Caco-2 (cell line): ENCODE measurements around the gene PANX1. TPM values are rescaled to one million over a fixed set of nuclear protein-coding genes. Genes with fewer than 3 reads are reported as not detected.

ENCODE experiments used
- BruUV-seq: library from RNA; stranded (reverse); fragments of 400-500 nt; replicated peaks from 2 replicates; lab custom pipeline; 2021; lab: Mats Ljungman, UMichigan
- CTCF ChIA-PET: fragments of 300-600 bp; sonication (Branson Sonifier 250); formaldehyde crosslinking; loops from one replicate; lab custom pipeline; 2022; ENCODE audit warnings: antibody characterized with exemption; lab: Charles Lee
- POLR2A ChIA-PET: fragments of 300-600 bp; sonication (Branson Sonifier 250); formaldehyde crosslinking; loops from one replicate; lab custom pipeline; 2022; ENCODE audit warnings: antibody characterized with exemption; lab: Charles Lee
- DNase-seq, 2 experiments: peaks; one replicate each; pipeline versions ENCODE4 v3.0.0 to v3.0.0-alpha.2; 2020 to 2022
- H3K27me3 ChIP-seq: replicated peaks from 2 replicates; pipeline ENCODE4 v1.6.0; 2011; ENCODE audit warnings: low read length; ENCODE audit not compliant: control insufficient read depth, insufficient read depth
- H3K36me3 ChIP-seq: 2 replicates; pipeline ENCODE4 v1.5.1; 2011; ENCODE audit warnings: low read length; ENCODE audit not compliant: control insufficient read depth, insufficient read depth
- H3K4me1 ChIP-seq: fragments of 250-450 bp; sonication (Bioruptor Pico); 2 replicates; pipeline ENCODE4 v1.5.1; 2020; ENCODE audit warnings: mild to moderate bottlenecking
- H3K4me3 ChIP-seq: 2 replicates; pipeline ENCODE4 v1.5.1; 2011; ENCODE audit warnings: low read depth, mild to moderate bottlenecking, control low read depth, low read length
- H3K9me3 ChIP-seq: fragments of 250-450 bp; sonication (Bioruptor Pico); 2 replicates; pipeline ENCODE4 v1.5.1; 2020; ENCODE audit warnings: mild to moderate bottlenecking, moderate library complexity
- H3K27ac Mint-ChIP-seq: one replicate; pipeline ENCODE4 v1.8.0; 2022; ENCODE audit warnings: mixed read lengths; ENCODE audit not compliant: unreplicated experiment
- H3K27me3 Mint-ChIP-seq: one replicate; pipeline ENCODE4 v1.8.0; 2022; ENCODE audit warnings: mixed read lengths; ENCODE audit not compliant: insufficient read depth, unreplicated experiment
- H3K36me3 Mint-ChIP-seq: one replicate; pipeline ENCODE4 v1.8.0; 2022; ENCODE audit warnings: mild to moderate bottlenecking, mixed read lengths; ENCODE audit not compliant: insufficient read depth, unreplicated experiment
- H3K4me1 Mint-ChIP-seq: one replicate; pipeline ENCODE4 v1.8.0; 2022; ENCODE audit warnings: low read depth, mixed read lengths; ENCODE audit not compliant: unreplicated experiment
- H3K4me3 Mint-ChIP-seq: one replicate; pipeline ENCODE4 v1.8.0; 2022; ENCODE audit warnings: mild to moderate bottlenecking, moderate library complexity, mixed read lengths; ENCODE audit not compliant: unreplicated experiment
- H3K9me3 Mint-ChIP-seq: one replicate; pipeline ENCODE4 v1.8.0; 2022; ENCODE audit warnings: mixed read lengths; ENCODE audit not compliant: unreplicated experiment
- CTCF ChIP-seq, 2 experiments: fragments of 200-600 bp in 1 of 2; IDR thresholded peaks; 1 replicate in 1 of 2; 2 replicates in 1 of 2; pipeline versions ENCODE4 v1.5.1 to v1.8.0; 2011 to 2022; ENCODE audit warnings: antibody characterized with exemption in 1 of 2, control low read depth in 1 of 2, inconsistent platforms in 1 of 2, low read depth in 1 of 2, low read length in 1 of 2, mild to moderate bottlenecking in 1 of 2, moderate library complexity in 1 of 2; ENCODE audit not compliant: insufficient read depth in 1 of 2, severe bottlenecking in 1 of 2, unreplicated experiment in 1 of 2
- intact Hi-C: fragments of 100-400 bp; cut with micrococcal nuclease; formaldehyde crosslinking; loops from one replicate; pipeline ENCODE4 v1.10.0; 2022; ENCODE audit not compliant: unreplicated experiment
- total RNA-seq: library from RNA; stranded (reverse); gene quantifications from 2 replicates; pipeline ENCODE4 v1.2.3, GENCODE V29; 2022

The PANX1 gene
- total RNA-seq, 1 experiment from 2014 or later, result 33.1 TPM

GRCh38 chr11:94134651-94135512, 6.2 kb downstream of the PANX1 start:
- H3K27me3 ChIP-seq, result no peaks in the 10 kb centered on the region
- intact Hi-C loops, result loop anchor here (1.0 kb wide), 1 partner anchor 16 kb away; no protein-coding TSS in a partner anchor
- DNase-seq, result no peak
- ChIA-PET CTCF (interaction anchor here (1.3 kb wide), 1 partner anchor 239 kb away, joined by 7 read pairs; no protein-coding TSS in a partner anchor), POLR2A (no interaction called here)
- no peak overlapping the region for H3K4me3 Mint-ChIP-seq
- H3K4me1 Mint-ChIP-seq, result no peaks in the 10 kb centered on the region
- peaks cover 1% of the 10 kb centered on the region; the same call in 1 of the 2 replicates for H3K36me3 ChIP-seq
- no peak for TF ChIP-seq CTCF (IDR thresholded peaks at IDR 0.05; ENCODE audit: insufficient read depth in 1 of 2, low read depth in 1 of 2, low read length in 1 of 2, severe bottlenecking in 1 of 2, unreplicated experiment in 1 of 2)
- no peaks in the 10 kb centered on the region for H3K9me3 ChIP-seq
- H3K9me3 Mint-ChIP-seq, result no peaks in the 10 kb centered on the region
- H3K27me3 Mint-ChIP-seq, result no peaks in the 10 kb centered on the region
- peaks cover 6% of the 10 kb centered on the region for H3K36me3 Mint-ChIP-seq
- no peak overlapping the region for H3K27ac Mint-ChIP-seq
- H3K4me1 ChIP-seq, result peaks cover 3% of the 10 kb centered on the region; the same call in 1 of the 2 replicates
- no peak overlapping the region for H3K4me3 ChIP-seq
- no TSS peak for BruUV-seq

DNA sequence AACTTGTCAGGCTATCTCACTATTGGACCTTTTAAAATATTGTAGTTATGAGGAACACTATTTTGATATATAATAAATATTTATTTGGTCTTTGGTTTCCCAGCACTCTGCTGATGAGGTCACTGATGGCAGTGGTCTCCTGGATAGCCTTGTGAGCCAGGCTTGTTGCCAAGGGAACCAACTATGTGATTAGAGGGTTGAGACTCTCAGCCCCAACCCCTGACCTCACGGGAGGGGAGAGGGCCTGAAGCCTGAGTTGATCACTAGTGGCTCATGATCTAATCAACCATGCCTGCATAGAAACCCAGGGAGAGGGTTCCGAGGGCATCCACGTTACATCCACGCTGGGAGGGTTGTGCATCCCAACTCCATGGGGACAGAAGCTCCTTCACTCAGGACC, 10.8 kb downstream of the PANX1 start:
- H3K4me3 ChIP-seq, result no peak overlapping the region
- H3K36me3 ChIP-seq, result no peaks in the 10 kb centered on the region
- Mint-ChIP-seq H3K4me3 (no peak overlapping the region), H3K27me3 (no peaks in the 10 kb centered on the region), H3K4me1 (no peaks in the 10 kb centered on the region), H3K36me3 (peaks cover 6% of the 10 kb centered on the region), H3K27ac (no peak overlapping the region), H3K9me3 (no peaks in the 10 kb centered on the region)
- H3K4me1 ChIP-seq, result no peaks in the 10 kb centered on the region
- H3K27me3 ChIP-seq, result no peaks in the 10 kb centered on the region
- no peaks in the 10 kb centered on the region for H3K9me3 ChIP-seq
- no peak for TF ChIP-seq CTCF (IDR thresholded peaks at IDR 0.05; ENCODE audit: insufficient read depth in 1 of 2, low read depth in 1 of 2, low read length in 1 of 2, severe bottlenecking in 1 of 2, unreplicated experiment in 1 of 2)
- intact Hi-C loops, result no loop called here
- DNase-seq, result no peak
- no TSS peak for BruUV-seq
- CTCF ChIA-PET, result no interaction called here
- POLR2A ChIA-PET, result interaction anchor here (0.7 kb wide), 1 partner anchor 1853 kb away, joined by 3 read pairs; no protein-coding TSS in a partner anchor

DNA sequence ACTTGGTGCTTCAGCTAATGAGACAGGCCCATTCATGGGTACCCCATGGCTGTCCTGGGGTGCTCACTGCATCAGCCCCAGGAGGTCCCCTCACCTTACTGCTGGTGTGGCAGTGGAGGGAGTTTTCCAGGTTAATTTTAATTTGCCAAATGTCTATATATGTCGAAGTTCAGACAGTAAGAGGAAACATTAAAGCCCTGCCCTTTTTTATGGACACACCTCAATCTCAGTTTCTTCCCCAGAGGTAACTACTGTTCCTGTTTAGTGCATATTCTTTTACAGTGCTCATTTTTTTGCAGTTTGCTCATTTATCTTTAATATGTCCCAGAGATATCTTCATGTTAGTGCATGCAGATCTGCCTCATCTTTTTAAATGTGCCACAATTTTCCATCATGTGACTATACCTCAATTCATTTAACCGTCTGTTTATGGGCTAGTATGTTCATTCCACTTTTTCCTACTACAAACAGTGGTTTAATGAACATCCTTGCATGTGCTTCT, 11.6 kb downstream of the PANX1 start:
- Mint-ChIP-seq H3K4me1 (no peaks in the 10 kb centered on the region), H3K4me3 (no peak overlapping the region), H3K27ac (no peak overlapping the region), H3K9me3 (no peaks in the 10 kb centered on the region), H3K36me3 (peaks cover 6% of the 10 kb centered on the region), H3K27me3 (no peaks in the 10 kb centered on the region)
- ChIA-PET CTCF (no interaction called here), POLR2A (interaction anchor here (0.7 kb wide), 1 partner anchor 1854 kb away, joined by 3 read pairs; no protein-coding TSS in a partner anchor)
- no peaks in the 10 kb centered on the region for H3K9me3 ChIP-seq
- intact Hi-C loops, result no loop called here
- H3K4me1 ChIP-seq, result no peaks in the 10 kb centered on the region
- no peak overlapping the region for H3K4me3 ChIP-seq
- DNase-seq, result no peak
- no TSS peak for BruUV-seq
- no peak for TF ChIP-seq CTCF (IDR thresholded peaks at IDR 0.05; ENCODE audit: insufficient read depth in 1 of 2, low read depth in 1 of 2, low read length in 1 of 2, severe bottlenecking in 1 of 2, unreplicated experiment in 1 of 2)
- no peaks in the 10 kb centered on the region for H3K36me3 ChIP-seq
- H3K27me3 ChIP-seq, result no peaks in the 10 kb centered on the region
